Nucleus accumbens (tissue), 56 donors: Measurements from ENCODE around the gene SCYGR2.

Experiments used
- DNase-seq, 56 donors: peaks; one replicate each; lab custom pipeline; 2025; lab: John Stamatoyannopoulos, UW

Gene SCYGR2

GRCh38 chr2:227612546-227613271, 14.0 kb downstream of the SCYGR2 start:
- DNase-seq = no peak

GRCh38 chr2:227613272-227613660, 14.6 kb downstream of the SCYGR2 start:
- DNase-seq = no peak

GRCh38 chr2:227614246-227614645, 15.6 kb downstream of the SCYGR2 start:
- DNase-seq = no peak

- DNase-seq = no peak
These were observed 16.0 kb downstream of the SCYGR2 start, which contains the start of gene SCYGR3 for GRCh38 chr2:227614740-227615139. Gene SCYGR3 (minus strand): TSS chr2:227614840. CDS start chr2:227614840, 0 bp downstream.

GRCh38 chr2:227615181-227615580, 16.5 kb downstream of the SCYGR2 start:
- no peak for DNase-seq

GRCh38 chr2:227615906-227616305, 17.2 kb downstream of the SCYGR2 start:
- no peak for DNase-seq

GRCh38 chr2:227616631-227617030, 17.9 kb downstream of the SCYGR2 start:
- DNase-seq = no peak

GRCh38 chr2:227617316-227618230, 18.9 kb downstream of the SCYGR2 start, which contains the start of gene SCYGR4:
Gene SCYGR4 (plus strand): TSS chr2:227617498. CDS start chr2:227617498, 0 bp downstream.
- DNase-seq = no peak

GRCh38 chr2:227623226-227623625, 24.5 kb downstream of the SCYGR2 start:
- no peak for DNase-seq

- no peak for DNase-seq
These were observed 26.7 kb downstream of the SCYGR2 start for GRCh38 chr2:227625420-227625819.

- no peak for DNase-seq
These were observed 28.0 kb downstream of the SCYGR2 start for GRCh38 chr2:227626580-227627151.

- no peak for DNase-seq
These were observed 29.1 kb downstream of the SCYGR2 start for GRCh38 chr2:227627769-227628168.

- no peak for DNase-seq
These were observed 30.7 kb downstream of the SCYGR2 start for GRCh38 chr2:227629435-227629834.

GRCh38 chr2:227630322-227630721, 31.6 kb downstream of the SCYGR2 start:
- no peak for DNase-seq

- DNase-seq = no peak
These were observed 34.1 kb downstream of the SCYGR2 start for GRCh38 chr2:227632827-227633226.

GRCh38 chr2:227634201-227634600, 35.5 kb downstream of the SCYGR2 start:
- no peak for DNase-seq

GRCh38 chr2:227642656-227643055, 44.0 kb downstream of the SCYGR2 start:
- DNase-seq = no peak

- DNase-seq = no peak
These were observed 45.4 kb downstream of the SCYGR2 start for GRCh38 chr2:227643990-227644551.
